ENCODE measurements around the gene GIMAP2. TPM values are rescaled to one million over a fixed set of nuclear protein-coding genes. Genes with fewer than 3 reads are reported as not detected.

GIMAP2 gene
- total and polyA plus RNA-seq, 2 of the 4 experiments (the other 2 are of a cell fraction), result under 0.01 TPM; not detected in 1

GRCh38 chr7:150715293-150715692 is 29.8 kb downstream of the GIMAP2 start:
- H3K23ac ChIP-seq (ENCODE audit: low read depth, low read length), result no peak overlapping the region
- no peak overlapping the region for H2BK20ac ChIP-seq (ENCODE audit: low read depth, low read length)
- no peak overlapping the region for H2BK120ac ChIP-seq (ENCODE audit: low read depth, low read length)
- H2AK5ac ChIP-seq (ENCODE audit: low read depth, low read length), result no peak overlapping the region
- intact Hi-C loops (cut with micrococcal nuclease) (no loop called here), dilution Hi-C loops (cut with HindIII; ENCODE audit: low sequenced_read_pairs, unreplicated experiment) (no loop called here), in situ Hi-C loops (cut with MboI; ENCODE audit: low sequenced_read_pairs) (no loop called here)
- no peak overlapping the region for H3K56ac ChIP-seq (ENCODE audit: extremely low read depth, insufficient read depth, low read length)
- H3K4ac ChIP-seq (ENCODE audit: low read depth, low read length), result no peak overlapping the region
- no peak for DNase-seq
- TF ChIP-seq RFX5 (IDR thresholded peaks at IDR 0.05; ENCODE audit: low read depth, low read length) (no peak), MXI1 (IDR thresholded peaks at IDR 0.05; ENCODE audit: borderline replicate concordance, low read depth, low read length) (no peak), MAZ (IDR thresholded peaks at IDR 0.05; ENCODE audit: borderline replicate concordance, low read depth, low read length) (no peak), RAD21 (IDR thresholded peaks at IDR 0.05; ENCODE audit: low read length) (no peak)
- no peaks in the 10 kb centered on the region for H4K20me1 ChIP-seq (ENCODE audit: insufficient read depth, low read length)
- no peak overlapping the region for H3K4me3 ChIP-seq (ENCODE audit: insufficient read depth, low read depth, low read length)
- CTCF ChIA-PET, result no interaction called here
- H4K91ac ChIP-seq (ENCODE audit: insufficient read depth, low read depth, low read length), result no peak overlapping the region
- no peaks in the 10 kb centered on the region for H3K9me1 ChIP-seq (ENCODE audit: insufficient read depth, low read length)
- no peak overlapping the region for H2BK15ac ChIP-seq (ENCODE audit: low read depth, low read length)
- no peak overlapping the region for H2AFZ ChIP-seq (replicated peaks; ENCODE audit: low read length, poor library complexity)
- no peaks in the 10 kb centered on the region for H3K79me1 ChIP-seq (ENCODE audit: low read depth in 1 of 2, low read length in 2 of 2)
- no peak overlapping the region for H3K14ac ChIP-seq (replicated peaks; ENCODE audit: low read depth, low read length)
- no peak overlapping the region for H3K18ac ChIP-seq (ENCODE audit: low read depth, low read length)
- ATAC-seq (ENCODE audit: low read depth), result no peak
- WGBS, 2 experiments (ENCODE audit: extremely low coverage in 2 of 2, insufficient read length in 1 of 2), result no CpG with 5 or more reads among the region's 4 CpGs
- no peaks in the 10 kb centered on the region for H3K27me3 ChIP-seq (ENCODE audit: control insufficient read depth, insufficient read depth, low read length)
- H3K9me3 ChIP-seq (ENCODE audit: control insufficient read depth, insufficient read depth, low read length), result no peaks in the 10 kb centered on the region
- POLR2A ChIA-PET (ENCODE audit: unreplicated experiment), result no interaction called here
- no TSS peak for BruUV-seq (replicated peaks)
- no peak overlapping the region for H3K9ac ChIP-seq (ENCODE audit: low read depth, low read length)
- no peak overlapping the region for H4K5ac ChIP-seq (ENCODE audit: low read depth, low read length)
- H3K4me2 ChIP-seq (ENCODE audit: low read depth, low read length), result no peak overlapping the region
- H3K4me1 ChIP-seq (ENCODE audit: control insufficient read depth, insufficient read depth, low read length), result no peaks in the 10 kb centered on the region
- H4K8ac ChIP-seq (ENCODE audit: low read depth in 2 of 2, low read length in 2 of 2), result no peak overlapping the region
- no peak overlapping the region for H2BK5ac ChIP-seq (ENCODE audit: low read depth, low read length, poor library complexity, severe bottlenecking)
- no peak overlapping the region for H2AK9ac ChIP-seq (replicated peaks; ENCODE audit: low read depth, low read length, poor library complexity)
- no peaks in the 10 kb centered on the region for H3K36me3 ChIP-seq (ENCODE audit: control insufficient read depth, insufficient read depth, low read length)
- H3K27ac ChIP-seq (ENCODE audit: insufficient read depth, low read length), result no peak overlapping the region
